GM18519 (cell line): Measurements from ENCODE around the gene ACER3.
"Not testable (repeated sequence)": the region's sequence is repeated elsewhere in the genome, so short reads cannot be mapped to it uniquely, and the experiment has no call there.

Experiments used
- ATAC-seq: cut with Tn5 transposase; IDR thresholded peaks from one replicate; pipeline ENCODE4 v1.9.1; 2021; ENCODE audit warnings: mild to moderate bottlenecking, moderate library complexity; ENCODE audit not compliant: unreplicated experiment, low FRiP score

The ACER3 gene

DNA sequence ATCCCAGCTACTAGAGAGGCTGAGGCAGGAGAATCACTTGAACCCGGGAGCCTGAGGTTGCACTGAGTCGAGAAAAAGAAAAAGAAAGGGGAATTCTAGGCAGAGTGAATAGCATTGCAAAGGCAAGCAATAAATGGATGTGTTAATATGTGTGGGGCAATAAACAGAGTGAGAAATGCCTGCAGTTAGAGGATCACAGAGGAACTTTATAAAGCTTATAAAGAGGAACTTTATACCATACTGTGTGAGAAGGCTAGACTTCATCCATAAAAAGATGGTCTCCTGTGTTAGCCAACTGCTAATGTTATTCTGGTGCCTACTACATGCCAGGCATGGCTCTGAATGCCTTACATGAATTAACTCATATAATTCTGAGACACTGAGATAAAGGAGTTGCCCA is 174.3 kb downstream of the ACER3 start:
- ATAC-seq, result no peak

DNA sequence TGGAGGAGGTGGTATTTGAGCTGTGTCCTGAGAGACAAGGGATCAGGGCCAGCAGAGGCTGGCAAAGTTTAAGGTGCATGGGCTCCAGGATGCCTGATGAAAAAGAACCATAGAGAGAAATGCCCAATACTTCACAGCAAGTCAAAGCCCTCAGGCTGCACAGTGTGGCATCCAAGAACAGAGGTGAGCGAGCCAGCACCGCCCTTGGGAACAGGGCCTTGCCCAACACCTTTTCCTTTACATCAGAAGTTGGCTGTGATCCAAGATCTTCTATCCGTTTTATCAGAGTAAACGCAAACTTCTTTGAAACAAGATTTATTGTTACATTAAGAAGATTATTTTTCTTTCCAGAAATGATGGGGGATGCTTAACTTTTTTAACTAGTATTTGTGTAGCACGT is 174.9 kb downstream of the ACER3 start:
- ATAC-seq, result no peak

GRCh38 chr11:77036398-77036797 is 175.7 kb downstream of the ACER3 start:
- ATAC-seq, result no peak

- no peak for ATAC-seq
These were observed 176.3 kb downstream of the ACER3 start for GRCh38 chr11:77037057-77037456.

GRCh38 chr11:77038029-77038824 is 177.5 kb downstream of the ACER3 start:
- ATAC-seq, result no peak

DNA sequence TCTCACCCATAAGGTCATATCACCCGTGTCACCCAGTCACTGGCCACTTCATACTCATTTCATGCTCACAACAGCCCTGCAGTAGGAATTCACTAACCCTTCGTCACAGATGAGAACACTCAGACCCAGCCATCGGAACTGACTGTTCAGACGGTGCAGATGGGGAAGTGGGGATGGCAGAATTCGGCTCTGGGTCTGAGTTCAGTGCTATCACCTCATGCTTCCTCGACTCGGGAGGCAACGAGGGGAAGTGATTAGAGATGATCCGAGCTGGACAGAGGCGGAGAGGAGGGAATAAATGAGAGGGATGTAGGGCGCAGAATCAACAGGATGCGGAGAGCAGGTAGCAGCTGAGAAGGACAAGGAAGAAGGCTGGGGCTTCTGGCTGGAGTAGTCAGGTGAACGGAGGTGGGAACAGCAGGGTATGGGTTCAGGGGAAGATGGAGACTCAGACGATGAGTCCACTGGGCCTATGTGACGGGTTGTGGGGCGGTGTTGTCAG is 178.2 kb downstream of the ACER3 start:
- ATAC-seq, result no peak

DNA sequence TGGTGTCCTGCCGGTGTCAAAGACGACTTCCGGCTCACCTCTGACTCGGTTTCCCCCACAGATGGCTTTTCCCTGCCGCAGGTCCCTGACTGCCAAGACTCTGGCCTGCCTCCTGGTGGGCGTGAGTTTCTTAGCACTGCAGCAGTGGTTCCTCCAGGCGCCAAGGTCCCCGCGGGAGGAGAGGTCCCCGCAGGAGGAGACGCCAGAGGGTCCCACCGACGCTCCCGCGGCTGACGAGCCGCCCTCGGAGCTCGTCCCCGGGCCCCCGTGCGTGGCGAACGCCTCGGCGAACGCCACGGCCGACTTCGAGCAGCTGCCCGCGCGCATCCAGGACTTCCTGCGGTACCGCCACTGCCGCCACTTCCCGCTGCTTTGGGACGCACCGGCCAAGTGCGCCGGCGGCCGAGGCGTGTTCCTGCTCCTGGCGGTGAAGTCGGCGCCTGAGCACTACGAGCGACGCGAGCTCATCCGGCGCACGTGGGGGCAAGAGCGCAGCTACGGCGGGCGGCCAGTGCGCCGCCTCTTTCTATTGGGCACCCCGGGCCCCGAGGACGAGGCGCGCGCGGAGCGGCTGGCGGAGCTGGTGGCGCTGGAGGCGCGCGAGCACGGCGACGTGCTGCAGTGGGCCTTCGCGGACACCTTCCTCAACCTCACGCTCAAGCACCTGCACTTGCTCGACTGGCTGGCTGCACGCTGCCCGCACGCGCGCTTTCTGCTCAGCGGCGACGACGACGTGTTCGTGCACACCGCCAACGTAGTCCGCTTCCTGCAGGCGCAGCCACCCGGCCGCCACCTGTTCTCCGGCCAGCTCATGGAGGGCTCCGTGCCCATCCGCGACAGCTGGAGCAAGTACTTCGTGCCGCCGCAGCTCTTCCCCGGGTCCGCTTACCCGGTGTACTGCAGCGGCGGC is 179.0 kb downstream of the ACER3 start:
- no peak for ATAC-seq

DNA sequence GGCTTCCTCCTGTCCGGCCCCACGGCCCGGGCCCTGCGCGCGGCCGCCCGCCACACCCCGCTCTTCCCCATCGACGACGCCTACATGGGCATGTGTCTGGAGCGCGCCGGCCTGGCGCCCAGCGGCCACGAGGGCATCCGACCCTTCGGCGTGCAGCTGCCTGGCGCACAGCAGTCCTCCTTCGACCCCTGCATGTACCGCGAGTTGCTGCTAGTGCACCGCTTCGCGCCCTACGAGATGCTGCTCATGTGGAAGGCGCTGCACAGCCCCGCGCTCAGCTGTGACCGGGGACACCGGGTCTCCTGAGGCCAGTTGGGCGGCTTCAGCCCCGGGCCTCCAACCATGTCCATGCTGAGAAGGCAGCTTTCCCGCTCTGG is 179.7 kb downstream of the ACER3 start:
- ATAC-seq, result no peak

GRCh38 chr11:77040889-77041288 is 180.2 kb downstream of the ACER3 start:
- ATAC-seq, result no peak

DNA sequence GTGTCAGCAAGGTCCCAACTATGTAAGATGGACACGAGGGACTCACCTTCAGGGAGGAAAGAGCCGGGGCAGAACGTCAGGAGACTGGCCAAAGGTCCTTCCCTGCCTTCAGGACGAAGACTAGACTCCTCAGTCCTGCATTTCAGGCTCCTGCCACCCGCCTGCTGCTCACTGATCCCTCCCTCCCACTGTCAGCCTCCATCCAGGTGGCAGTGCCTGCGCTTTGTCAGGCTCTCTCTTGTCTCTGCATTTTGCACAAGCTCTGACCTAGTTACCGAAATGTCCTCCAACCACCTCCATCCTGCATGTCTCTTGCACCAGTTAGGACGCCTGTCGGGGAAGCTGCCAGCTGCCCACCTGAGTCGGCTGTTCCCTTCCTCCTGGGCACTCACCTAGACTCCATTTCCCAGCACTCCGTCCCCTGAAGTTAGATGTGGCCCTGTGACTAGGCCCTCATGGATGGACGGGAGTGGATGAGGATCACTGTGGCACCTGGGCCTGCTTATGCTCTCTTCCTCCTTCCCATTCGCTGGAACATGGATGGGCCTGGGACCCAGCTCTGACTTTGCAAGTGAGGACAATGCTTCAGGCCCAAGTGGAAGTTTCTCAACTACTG is 181.5 kb downstream of the ACER3 start:
- no peak for ATAC-seq

- ATAC-seq, result no peak
These were observed 183.6 kb downstream of the ACER3 start for GRCh38 chr11:77044356-77044755.

DNA sequence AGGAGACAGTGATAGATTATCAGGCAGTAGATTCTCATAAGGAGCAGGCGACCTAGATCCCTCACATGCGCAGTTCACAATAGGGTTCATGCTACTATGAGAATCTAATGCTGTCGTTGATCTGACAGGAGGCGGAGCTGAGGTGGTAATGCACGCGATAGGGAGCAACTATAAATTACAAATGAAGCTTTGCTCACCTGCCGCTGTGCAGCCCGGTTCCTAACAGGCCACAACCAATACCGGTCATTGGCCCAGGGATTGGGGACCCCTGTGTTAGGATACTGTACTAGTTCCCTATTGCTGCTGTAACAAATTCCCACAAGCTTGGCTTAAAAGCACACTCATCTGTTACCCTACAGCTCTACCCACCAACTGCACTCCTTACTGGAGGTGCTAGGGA is 184.2 kb downstream of the ACER3 start:
- ATAC-seq, result no peak

DNA sequence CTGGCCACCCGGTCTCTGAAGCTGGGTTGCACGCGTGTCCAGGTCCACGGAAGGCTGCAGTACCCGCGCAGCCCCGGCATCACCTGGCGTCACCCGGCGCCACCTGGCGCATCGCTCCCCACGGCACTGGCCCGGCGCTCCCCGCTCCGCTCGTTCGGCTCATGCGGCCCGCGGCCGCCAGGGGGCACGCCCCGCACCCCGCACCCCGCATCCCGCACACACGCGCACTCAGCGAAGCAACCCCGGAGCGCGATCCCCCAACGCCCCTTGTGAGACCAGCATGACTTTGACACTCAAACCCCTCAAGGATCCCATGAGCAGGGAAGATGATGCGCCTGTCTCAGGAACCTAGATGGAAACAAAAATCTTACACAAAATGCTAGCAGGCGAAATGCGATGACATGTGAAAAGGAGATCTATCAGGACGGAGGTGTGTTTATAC is 185.4 kb downstream of the ACER3 start:
- ATAC-seq, result no peak

- ATAC-seq, result peak; percentile 61
These were observed 186.5 kb downstream of the ACER3 start for GRCh38 chr11:77047007-77047927.

DNA sequence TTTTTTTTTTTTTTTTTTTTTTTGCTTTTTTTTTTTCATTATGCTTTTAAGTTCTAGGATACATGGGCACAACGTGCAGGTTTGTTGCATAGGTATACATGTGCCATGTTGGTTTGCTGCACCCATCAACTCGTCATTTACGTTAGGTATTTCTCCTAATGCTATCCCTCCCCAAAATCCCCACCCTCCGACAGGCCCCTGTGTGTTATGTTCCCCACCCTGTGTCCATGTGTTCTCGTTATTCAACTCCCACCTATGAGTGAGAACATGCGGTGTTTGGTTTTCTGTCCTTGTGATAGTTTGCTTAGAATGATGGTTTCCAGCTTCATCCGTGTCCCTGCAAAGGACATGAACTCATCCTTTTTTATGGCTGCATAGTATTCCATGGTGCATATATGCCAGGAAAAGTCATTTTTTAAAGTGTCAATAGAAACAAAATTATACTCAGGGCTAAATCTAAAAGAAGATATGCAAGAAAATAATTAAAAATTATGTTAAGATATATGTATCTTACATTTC is 187.3 kb downstream of the ACER3 start:
- ATAC-seq, result not testable (repeated sequence)

DNA sequence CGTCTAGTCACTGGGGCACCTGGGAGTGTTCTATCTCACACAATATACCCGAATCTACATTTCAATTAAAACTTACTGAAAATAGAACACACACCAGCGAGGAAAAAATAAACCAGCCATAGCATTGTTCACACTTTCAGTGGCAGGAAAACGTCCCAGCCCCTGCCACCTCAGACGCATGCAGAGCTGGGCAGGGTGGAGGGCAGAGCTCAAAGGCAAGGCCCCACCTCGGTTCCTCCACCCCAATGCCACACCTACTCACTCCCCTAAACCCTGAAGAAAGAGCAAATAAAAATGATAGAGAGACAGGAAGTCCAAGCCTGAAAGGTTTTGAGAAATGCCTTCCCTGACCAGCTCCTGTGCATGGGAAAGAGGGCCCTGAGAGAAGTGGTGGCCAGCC is 188.3 kb downstream of the ACER3 start:
- ATAC-seq, result no peak

DNA sequence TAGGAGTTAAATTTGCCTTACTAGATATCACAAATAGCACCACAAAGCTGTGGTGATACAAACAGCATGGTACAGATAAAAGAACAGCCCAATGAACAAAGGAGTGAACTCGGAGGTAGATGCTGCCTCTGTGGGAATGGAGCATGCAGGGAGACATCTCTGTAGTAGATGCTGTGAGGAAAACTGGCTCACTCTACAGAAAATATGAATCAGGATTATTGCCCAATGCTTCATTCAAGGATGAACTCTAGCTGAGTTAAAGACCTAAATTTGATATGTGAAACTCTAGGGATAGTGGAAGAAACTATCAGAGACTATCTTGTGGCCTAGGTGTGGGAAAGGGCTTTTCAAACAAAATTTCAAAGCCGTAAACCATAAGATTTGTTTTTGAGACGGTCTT is 190.8 kb downstream of the ACER3 start:
- no peak for ATAC-seq

DNA sequence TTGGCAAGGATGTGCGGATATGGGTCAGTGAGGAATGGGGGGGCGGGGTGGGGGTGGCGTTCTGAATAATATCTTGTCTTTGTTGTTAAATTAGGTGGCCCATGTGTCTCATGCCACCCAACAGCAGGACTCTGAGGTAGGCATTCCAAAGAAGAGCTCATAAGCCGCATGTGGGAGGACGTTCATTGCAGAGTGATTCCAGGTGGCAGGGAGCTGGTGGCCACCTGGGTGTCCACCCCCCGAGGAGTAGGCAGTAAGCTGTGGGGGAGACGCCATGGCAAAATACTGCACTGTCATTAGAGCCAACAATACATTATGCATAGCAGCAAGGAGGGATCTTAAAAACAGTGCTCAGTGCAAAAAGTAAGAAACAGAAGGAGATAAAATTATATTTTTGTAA is 191.8 kb downstream of the ACER3 start:
- ATAC-seq, result no peak

DNA sequence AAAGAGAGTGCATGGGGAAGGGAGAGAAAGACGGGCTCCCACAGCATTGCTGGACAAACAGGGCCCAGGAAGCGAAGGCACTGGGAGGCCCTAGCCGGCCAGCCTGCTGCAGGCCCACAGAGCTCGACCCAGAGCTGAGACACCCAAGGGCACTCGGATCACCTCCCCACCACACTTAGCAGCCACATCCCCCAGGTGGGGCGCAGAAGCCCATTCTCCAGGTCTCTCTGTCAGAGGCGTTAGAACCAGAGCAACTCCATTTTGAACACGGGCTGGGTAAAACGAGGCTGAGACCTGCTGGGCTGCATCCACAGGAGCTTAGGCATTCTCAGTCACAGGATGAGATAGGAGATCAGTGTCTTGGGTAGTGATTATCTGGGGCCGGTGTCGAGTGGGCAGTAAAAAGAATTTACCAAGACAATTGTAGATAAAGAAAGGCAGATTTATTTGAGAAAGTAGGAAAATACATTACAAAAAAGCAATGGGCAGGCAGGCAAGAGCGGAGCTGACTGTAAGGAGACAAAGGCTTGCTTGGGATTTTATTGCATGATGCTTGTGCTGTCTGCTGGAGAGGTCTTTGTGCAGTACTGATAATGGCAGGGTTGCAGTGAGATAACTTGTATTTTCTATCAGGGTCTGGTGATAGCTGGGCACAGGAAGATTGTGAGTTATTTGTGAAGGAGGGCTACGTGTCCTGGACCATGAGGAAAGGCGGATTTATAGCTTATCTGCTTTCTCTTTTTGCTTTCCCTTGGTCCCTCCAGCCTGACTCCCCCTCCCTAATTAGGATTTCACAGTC is 192.7 kb downstream of the ACER3 start:
- no peak for ATAC-seq
